DMS53 (cell line): ENCODE data around the gene RALGAPA1.
"Not testable (repeated sequence)": the region's sequence is repeated elsewhere in the genome, so short reads cannot be mapped to it uniquely, and the experiment has no call there.

Source experiments
- DNase-seq: peaks from one replicate; lab custom pipeline; 2025; lab: John Stamatoyannopoulos, UW

The RALGAPA1 gene

GRCh38 chr14:35761922-35762321 lies 47.2 kb downstream of the RALGAPA1 start:
- DNase-seq, result no peak

GRCh38 chr14:35760143-35760542 lies 49.0 kb downstream of the RALGAPA1 start:
- no peak for DNase-seq

GRCh38 chr14:35758523-35759129 lies 50.5 kb downstream of the RALGAPA1 start:
- DNase-seq, result no peak

- DNase-seq, result no peak
These were observed 54.4 kb downstream of the RALGAPA1 start for GRCh38 chr14:35754671-35755070.

- no peak for DNase-seq
These were observed 56.7 kb downstream of the RALGAPA1 start for GRCh38 chr14:35752380-35752779.

- DNase-seq, result no peak
These were observed 58.7 kb downstream of the RALGAPA1 start for GRCh38 chr14:35750202-35750904.

- DNase-seq, result peak; percentile 62
These were observed 61.7 kb downstream of the RALGAPA1 start for GRCh38 chr14:35747379-35747778.

GRCh38 chr14:35742442-35742841 lies 66.7 kb downstream of the RALGAPA1 start:
- no peak for DNase-seq

GRCh38 chr14:35742032-35742371 lies 67.1 kb downstream of the RALGAPA1 start:
- DNase-seq, result no peak

GRCh38 chr14:35741345-35742031 lies 67.6 kb downstream of the RALGAPA1 start:
- no peak for DNase-seq

GRCh38 chr14:35740215-35740614 lies 68.9 kb downstream of the RALGAPA1 start:
- no peak for DNase-seq

- DNase-seq, result not testable (repeated sequence)
These were observed 73.9 kb downstream of the RALGAPA1 start for GRCh38 chr14:35735163-35735562.

- not testable (repeated sequence) for DNase-seq
These were observed 75.6 kb downstream of the RALGAPA1 start for GRCh38 chr14:35733510-35733909.

- DNase-seq, result no peak
These were observed 78.2 kb downstream of the RALGAPA1 start for GRCh38 chr14:35730871-35731270.

- no peak for DNase-seq
These were observed 81.3 kb downstream of the RALGAPA1 start for GRCh38 chr14:35727764-35728163.

GRCh38 chr14:35725930-35726329 lies 83.2 kb downstream of the RALGAPA1 start:
- DNase-seq, result no peak

- no peak for DNase-seq
These were observed 94.0 kb downstream of the RALGAPA1 start for GRCh38 chr14:35715079-35715478.

GRCh38 chr14:35712466-35712865 lies 96.6 kb downstream of the RALGAPA1 start:
- DNase-seq, result no peak

GRCh38 chr14:35708062-35708461 lies 101.0 kb downstream of the RALGAPA1 start:
- no peak for DNase-seq

- no peak for DNase-seq
These were observed 103.5 kb downstream of the RALGAPA1 start for GRCh38 chr14:35705636-35706035.

GRCh38 chr14:35704793-35705493 lies 104.2 kb downstream of the RALGAPA1 start:
- DNase-seq, result no peak

GRCh38 chr14:35701531-35701930 lies 107.6 kb downstream of the RALGAPA1 start:
- no peak for DNase-seq
